ENCODE data around the gene ALG1L2.
"Not testable (repeated sequence)": the region's sequence is repeated elsewhere in the genome, so short reads cannot be mapped to it uniquely, and the experiment has no call there.

DNA sequence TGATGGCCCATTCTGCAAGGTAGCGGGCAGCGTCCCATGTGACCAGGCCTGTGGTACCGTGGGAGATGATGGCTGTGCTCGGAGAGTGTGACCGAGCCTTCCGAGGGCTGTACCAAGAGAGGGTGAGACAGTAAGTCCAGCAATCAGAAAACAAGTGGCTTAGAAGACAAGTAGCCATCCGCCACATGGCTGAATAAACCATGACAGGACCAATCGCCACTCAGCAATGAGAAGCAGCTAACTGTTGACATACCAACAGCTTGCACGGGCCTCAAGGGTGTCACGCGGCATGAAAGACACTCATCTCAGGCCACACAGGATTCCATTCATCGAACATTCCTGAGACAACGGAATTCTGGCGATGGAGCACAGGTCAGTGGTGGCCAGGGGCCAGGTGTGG, 22.6 kb downstream of the ALG1L2 start:
- TF ChIP-seq, protein P1, sequence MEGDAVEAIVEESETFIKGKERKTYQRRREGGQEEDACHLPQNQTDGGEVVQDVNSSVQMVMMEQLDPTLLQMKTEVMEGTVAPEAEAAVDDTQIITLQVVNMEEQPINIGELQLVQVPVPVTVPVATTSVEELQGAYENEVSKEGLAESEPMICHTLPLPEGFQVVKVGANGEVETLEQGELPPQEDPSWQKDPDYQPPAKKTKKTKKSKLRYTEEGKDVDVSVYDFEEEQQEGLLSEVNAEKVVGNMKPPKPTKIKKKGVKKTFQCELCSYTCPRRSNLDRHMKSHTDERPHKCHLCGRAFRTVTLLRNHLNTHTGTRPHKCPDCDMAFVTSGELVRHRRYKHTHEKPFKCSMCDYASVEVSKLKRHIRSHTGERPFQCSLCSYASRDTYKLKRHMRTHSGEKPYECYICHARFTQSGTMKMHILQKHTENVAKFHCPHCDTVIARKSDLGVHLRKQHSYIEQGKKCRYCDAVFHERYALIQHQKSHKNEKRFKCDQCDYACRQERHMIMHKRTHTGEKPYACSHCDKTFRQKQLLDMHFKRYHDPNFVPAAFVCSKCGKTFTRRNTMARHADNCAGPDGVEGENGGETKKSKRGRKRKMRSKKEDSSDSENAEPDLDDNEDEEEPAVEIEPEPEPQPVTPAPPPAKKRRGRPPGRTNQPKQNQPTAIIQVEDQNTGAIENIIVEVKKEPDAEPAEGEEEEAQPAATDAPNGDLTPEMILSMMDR (conservative IDR thresholded peaks at IDR 0.05; ENCODE audit: low read depth, low read length): not testable (repeated sequence)
- TF ChIP-seq EZH2 (IDR thresholded peaks at IDR 0.05; ENCODE audit: borderline replicate concordance, low read depth, low read length, poor library complexity, severe bottlenecking): not testable (repeated sequence)

Data from A673 (cell line).